Lower leg skin (tissue), 3 donors: Measurements from ENCODE around the gene EDRF1.

ENCODE experiments used
- POLR2A ChIP-seq, 2 donors: fragments of 450-650 bp; IDR thresholded peaks; one replicate each; pipeline ENCODE4 v1.6.1; 2016 to 2017; ENCODE audit warnings: antibody characterized with exemption in 2 of 2, mild to moderate bottlenecking in 1 of 2, moderate library complexity in 1 of 2
- TF ChIP-seq, protein P1 (sequence below), 3 donors: fragments of 450-650 bp; IDR thresholded peaks; one replicate each; pipeline ENCODE4 v1.5.1; 2016; ENCODE audit warnings: antibody characterized with exemption in 3 of 3, mild to moderate bottlenecking in 3 of 3, moderate library complexity in 2 of 3

DNA sequence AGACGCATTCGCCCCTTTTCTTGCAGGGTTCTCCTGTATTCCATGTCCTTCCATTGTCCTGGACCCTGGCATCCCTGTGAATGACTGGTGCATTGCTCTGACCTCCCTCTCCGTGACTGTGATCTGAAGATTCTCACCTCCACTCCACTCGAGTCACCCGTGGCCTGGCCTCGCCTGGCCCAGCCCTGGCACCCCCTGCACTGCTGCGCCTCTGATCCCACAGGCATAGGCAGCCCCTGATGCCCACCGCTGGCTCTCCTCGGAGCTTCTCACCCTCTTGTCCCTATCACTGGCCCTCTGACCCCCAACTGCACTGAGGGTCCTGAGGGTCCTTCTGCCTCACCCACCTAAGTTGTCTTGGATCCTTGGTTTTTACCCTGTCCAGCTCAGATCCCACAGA is 58.3 kb downstream of the EDRF1 start:
- TF ChIP-seq, protein P1, sequence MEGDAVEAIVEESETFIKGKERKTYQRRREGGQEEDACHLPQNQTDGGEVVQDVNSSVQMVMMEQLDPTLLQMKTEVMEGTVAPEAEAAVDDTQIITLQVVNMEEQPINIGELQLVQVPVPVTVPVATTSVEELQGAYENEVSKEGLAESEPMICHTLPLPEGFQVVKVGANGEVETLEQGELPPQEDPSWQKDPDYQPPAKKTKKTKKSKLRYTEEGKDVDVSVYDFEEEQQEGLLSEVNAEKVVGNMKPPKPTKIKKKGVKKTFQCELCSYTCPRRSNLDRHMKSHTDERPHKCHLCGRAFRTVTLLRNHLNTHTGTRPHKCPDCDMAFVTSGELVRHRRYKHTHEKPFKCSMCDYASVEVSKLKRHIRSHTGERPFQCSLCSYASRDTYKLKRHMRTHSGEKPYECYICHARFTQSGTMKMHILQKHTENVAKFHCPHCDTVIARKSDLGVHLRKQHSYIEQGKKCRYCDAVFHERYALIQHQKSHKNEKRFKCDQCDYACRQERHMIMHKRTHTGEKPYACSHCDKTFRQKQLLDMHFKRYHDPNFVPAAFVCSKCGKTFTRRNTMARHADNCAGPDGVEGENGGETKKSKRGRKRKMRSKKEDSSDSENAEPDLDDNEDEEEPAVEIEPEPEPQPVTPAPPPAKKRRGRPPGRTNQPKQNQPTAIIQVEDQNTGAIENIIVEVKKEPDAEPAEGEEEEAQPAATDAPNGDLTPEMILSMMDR (IDR thresholded peaks at IDR 0.05) = no peak
- TF ChIP-seq POLR2A (IDR thresholded peaks at IDR 0.05) = no peak
